Measurements from ENCODE around the gene EGFL8.
A peak's percentile ranks its signal among the peaks of the same experiment; 100 is the strongest.
"Not testable (repeated sequence)": the region's sequence is repeated elsewhere in the genome, so short reads cannot be mapped to it uniquely, and the experiment has no call there.

EGFL8 gene

DNA sequence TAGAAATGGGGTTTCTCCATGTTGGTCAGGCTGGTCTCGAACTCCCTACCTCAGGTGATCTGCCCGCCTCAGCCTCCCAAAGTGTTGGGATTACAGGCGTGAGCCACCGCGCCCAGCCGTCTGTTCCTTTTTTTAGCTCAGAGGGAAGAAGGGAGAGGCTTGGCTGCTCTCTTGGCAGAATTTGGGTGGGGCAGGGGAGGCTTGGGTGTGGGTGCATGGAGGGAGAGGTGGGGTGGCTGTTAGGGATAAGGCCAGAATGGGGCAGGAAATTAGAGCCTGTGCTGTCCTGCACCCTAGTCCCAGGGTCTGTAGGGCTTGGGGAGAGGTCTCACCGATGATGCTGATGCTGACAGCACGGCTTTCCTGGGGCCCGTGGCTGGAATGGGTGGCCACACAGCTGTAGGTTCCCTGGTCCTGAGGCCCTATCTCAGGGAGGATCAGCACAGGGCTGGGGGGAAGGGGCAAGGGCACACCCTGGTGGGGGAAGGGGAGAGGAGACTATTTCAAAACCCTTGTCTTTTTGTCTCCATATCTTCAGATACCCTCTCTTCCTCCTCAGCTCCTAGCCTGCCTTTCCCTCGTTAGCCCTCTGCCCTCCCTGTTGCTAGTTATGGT is 17.6 kb downstream of the EGFL8 start:
- Mint-ChIP-seq H3K27ac (no peak overlapping the region), H3K4me1 (ENCODE audit: low read depth) (peaks cover 70% of the 10 kb centered on the region), H3K27me3 (no peaks in the 10 kb centered on the region), H3K9me3 (no peaks in the 10 kb centered on the region), H3K4me3 (no peak overlapping the region), H3K36me3 (ENCODE audit: low read depth) (peaks cover 53% of the 10 kb centered on the region)

DNA sequence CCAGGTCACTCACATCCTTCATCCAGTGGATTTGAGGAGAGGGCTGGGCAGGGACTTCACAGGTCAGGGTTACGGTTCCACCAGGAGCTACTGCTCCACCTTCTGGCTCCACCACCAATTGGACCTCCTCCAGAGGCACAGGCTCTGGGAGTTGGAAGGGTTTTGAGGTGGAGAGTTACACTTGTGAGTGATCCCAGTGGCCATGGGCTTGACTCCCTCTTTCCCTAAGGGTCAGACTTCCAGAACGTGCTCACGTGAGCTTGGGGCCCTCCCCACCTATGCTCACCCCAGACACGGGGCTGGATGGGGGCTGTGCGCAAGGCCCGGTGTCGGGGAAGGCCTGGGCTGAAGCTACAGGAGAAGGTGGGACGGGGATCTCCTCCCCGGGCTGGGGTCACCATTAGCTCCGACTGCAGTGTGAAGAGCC is 18.2 kb downstream of the EGFL8 start:
- Mint-ChIP-seq H3K36me3 (ENCODE audit: low read depth) (peaks cover 59% of the 10 kb centered on the region), H3K4me3 (no peak overlapping the region), H3K4me1 (ENCODE audit: low read depth) (peaks cover 70% of the 10 kb centered on the region), H3K27me3 (no peaks in the 10 kb centered on the region), H3K27ac (peak overlapping the region; percentile 51), H3K9me3 (no peaks in the 10 kb centered on the region)

DNA sequence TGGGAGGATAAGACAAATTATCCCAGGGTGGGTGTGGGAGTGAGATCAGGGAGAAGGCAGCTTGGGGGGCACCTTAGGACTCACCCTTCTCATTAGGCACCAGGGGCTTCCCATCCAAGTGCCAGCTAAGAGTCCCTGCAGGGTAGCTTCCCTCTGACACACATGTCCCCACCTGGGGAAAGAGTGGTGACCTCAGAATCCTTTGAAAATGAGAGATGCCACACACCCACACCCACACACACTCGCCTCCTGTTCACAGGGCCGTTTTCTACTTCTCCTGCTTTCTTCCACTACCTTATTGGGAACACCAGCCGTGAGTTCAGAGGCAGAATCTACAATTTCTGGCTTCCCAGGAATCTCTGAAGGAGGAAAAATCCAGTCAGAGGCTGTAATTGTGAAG is 18.6 kb downstream of the EGFL8 start:
- no peaks in the 10 kb centered on the region for H3K9me3 Mint-ChIP-seq
- H3K4me1 Mint-ChIP-seq (ENCODE audit: low read depth): peaks cover 70% of the 10 kb centered on the region

DNA sequence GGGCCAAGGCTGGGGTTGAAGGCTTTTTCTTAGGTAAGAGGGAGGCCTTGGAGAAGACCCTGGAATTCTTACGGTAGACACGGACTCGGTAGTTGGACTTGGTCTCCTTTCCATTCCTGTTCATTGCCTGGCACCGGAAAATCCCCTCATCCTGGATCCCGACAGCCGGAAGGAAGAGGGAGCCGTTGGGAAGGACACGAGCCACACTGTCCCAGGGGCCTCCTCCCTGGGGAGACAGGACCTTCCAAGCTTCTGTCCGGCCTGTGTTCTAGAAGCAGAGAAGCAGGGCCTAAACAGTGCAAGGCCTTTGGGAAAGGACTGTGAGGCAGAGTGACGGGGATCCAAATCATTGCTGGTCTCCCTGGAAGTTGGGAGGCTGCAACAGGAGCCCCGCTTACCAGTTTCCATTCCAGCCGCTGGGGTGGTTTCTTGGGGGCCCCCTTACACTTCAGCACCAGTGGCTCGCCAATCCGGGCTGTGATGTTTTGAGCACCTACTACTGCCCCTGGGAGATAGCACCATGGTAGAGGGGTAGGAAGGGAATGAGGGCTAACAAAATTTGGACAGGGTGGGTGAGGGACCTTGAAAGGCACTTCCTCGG is 19.2 kb downstream of the EGFL8 start:
- peak overlapping the region; percentile 40 for H3K27ac Mint-ChIP-seq
- no peaks in the 10 kb centered on the region for H3K27me3 Mint-ChIP-seq
- H3K4me1 Mint-ChIP-seq (ENCODE audit: low read depth): peaks cover 71% of the 10 kb centered on the region
- H3K9me3 Mint-ChIP-seq: no peaks in the 10 kb centered on the region
- H3K36me3 Mint-ChIP-seq (ENCODE audit: low read depth): peaks cover 63% of the 10 kb centered on the region
- no peak overlapping the region for H3K4me3 Mint-ChIP-seq

More for the DNA sequence above, 18.6 kb downstream of the EGFL8 start:
- Mint-ChIP-seq H3K27me3 (no peaks in the 10 kb centered on the region), H3K27ac (peak overlapping the region; percentile 51), H3K36me3 (ENCODE audit: low read depth) (peaks cover 61% of the 10 kb centered on the region), H3K4me3 (no peak overlapping the region)

DNA sequence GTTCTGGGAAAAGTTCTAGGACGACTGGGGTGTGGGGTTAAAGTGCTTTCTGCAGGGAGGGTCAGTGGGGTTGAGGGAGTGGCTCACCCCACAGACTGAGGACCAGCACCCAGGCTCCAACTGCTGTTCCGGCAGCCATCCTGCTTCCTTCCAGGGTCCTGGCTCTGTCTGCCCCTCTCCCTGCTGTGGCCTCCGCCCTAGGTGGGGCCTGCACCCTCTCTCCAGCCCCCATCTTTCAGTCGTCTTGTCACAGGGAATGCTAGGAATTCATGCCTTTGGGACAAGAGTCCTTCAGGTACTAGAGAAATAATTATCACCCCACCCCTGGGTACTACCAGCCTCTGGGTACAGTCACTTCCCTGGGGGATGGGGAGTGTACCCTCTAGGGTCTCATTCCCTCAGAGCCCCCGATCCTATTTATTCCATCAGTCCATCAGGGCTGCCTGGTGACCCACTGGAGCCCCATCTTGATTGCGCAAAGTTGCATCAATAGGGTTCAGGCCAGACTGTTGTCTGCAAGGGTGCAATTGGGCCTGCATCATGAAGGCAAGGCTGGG is 19.8 kb downstream of the EGFL8 start, which contains the start of gene AGER:
TSS of gene AGER (minus strand) at position 170 of the 557 bp plus-strand sequence. CDS start at position 139, 31 bp downstream.
- Mint-ChIP-seq H3K27me3 (no peaks in the 10 kb centered on the region), H3K27ac (peak within 1 kb of the TSS; percentile 51), H3K4me3 (no peak within 1 kb of the TSS), H3K9me3 (no peaks in the 10 kb centered on the region), H3K36me3 (ENCODE audit: low read depth) (peaks cover 63% of the 10 kb centered on the region), H3K4me1 (ENCODE audit: low read depth) (peaks cover 72% of the 10 kb centered on the region)

DNA sequence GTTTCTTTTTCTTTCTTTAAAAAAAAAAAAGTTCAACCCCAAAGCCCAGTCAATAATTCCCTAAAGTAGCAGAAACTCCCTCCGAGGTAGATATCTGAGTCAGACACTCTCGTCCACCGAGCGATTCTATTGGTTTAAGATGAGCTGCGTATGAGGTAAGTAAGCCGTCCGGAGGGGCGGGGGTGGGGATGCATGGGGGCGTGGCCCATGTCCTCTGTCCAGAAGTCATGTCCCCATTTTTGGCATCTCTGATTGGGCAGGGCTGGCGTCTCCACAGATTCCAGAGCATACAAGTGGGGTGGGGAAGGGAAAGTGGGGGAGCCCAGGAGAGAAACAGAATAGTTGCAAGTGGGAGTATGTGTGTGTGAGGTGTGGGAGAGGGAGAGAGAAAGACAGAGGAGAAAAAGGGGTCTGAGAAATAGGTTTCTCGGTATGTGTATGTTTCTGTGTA is 21.3 kb downstream of the EGFL8 start:
- Mint-ChIP-seq H3K4me1 (ENCODE audit: low read depth) (peaks cover 58% of the 10 kb centered on the region), H3K36me3 (ENCODE audit: low read depth) (peaks cover 52% of the 10 kb centered on the region), H3K27ac (peak overlapping the region; percentile 90)
- H3K27me3 Mint-ChIP-seq, H3K9me3 Mint-ChIP-seq, H3K4me3 Mint-ChIP-seq: not testable (repeated sequence)

DNA sequence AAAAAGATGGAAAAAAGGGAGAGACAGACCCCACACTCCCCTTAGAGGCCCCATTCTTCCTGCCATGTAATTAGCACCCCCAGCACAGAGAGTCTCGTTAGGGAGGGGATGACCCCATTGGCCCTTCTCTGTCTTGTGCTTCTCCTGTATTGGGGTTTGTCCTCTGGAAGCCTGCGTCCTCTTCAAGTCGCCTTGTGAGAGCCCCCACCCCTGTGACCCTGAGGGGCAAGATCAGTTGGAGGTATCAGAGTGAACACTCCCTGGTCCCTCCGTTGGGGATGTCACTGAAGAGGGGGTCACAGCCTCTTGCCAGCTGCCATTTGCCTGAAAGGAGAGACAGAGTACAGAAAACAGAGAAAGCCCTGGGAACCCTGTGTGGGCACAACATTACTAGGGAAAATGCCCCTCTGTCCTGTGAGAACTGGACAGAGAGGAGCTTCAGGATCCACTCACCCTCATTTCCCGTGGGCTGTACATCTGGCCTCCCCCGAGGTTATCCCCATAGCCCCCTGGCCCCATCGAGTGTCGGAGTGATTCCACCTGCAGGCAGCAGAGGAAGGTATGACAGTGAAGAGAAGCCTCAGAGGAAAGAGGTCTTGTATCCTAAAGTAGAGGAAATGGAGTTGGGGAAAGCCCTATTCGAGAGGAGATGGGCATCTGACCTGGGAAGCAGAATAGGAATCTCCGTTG is 21.9 kb downstream of the EGFL8 start:
- H3K9me3 Mint-ChIP-seq: not testable (repeated sequence)
- H3K27ac Mint-ChIP-seq: peak overlapping the region; percentile 90
- H3K4me3 Mint-ChIP-seq: peak overlapping the region; percentile 90

DNA sequence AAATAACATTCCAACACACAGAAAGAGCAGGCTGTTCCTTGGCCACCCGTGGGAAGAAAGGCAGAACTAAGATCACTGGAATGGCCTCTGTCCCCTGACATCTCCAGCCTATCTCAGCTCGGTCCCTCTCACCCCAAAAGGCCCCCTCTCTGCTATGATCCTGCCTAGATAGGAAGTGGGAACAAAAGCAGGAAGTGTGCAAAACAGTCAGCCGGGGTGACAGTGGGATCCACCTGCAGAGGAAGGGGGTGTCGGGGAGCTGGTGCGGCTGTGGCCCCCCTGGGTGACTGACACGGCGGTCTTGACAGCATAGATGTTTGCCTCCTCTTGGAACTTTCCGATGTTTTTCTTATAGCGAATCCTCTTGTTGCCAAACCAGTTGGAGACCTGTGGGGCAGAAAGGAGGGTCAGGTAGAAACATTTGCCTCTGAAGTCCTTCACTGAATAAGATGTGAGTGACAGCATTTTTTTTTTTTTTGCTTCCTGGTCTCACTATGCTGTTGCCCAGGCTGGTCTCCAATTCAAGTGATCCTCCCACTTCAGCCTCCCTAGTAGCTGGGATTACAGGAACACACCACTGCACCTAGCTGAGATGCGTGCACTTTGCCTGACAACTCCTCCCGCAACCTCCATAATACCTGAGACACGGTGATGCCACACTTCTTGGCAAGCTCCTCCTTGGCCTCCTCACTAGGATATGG is 22.8 kb downstream of the EGFL8 start:
- H3K4me3 Mint-ChIP-seq: peak overlapping the region; percentile 90
- peaks cover 67% of the 10 kb centered on the region for H3K4me1 Mint-ChIP-seq (ENCODE audit: low read depth)
- H3K9me3 Mint-ChIP-seq: no peaks in the 10 kb centered on the region
- peaks cover 45% of the 10 kb centered on the region for H3K36me3 Mint-ChIP-seq (ENCODE audit: low read depth)
- no peaks in the 10 kb centered on the region for H3K27me3 Mint-ChIP-seq
- H3K27ac Mint-ChIP-seq: peak overlapping the region; percentile 90

More for the DNA sequence above, 21.9 kb downstream of the EGFL8 start:
- Mint-ChIP-seq H3K4me1 (ENCODE audit: low read depth) (peaks cover 60% of the 10 kb centered on the region), H3K36me3 (ENCODE audit: low read depth) (peaks cover 48% of the 10 kb centered on the region)
- H3K27me3 Mint-ChIP-seq: not testable (repeated sequence)

DNA sequence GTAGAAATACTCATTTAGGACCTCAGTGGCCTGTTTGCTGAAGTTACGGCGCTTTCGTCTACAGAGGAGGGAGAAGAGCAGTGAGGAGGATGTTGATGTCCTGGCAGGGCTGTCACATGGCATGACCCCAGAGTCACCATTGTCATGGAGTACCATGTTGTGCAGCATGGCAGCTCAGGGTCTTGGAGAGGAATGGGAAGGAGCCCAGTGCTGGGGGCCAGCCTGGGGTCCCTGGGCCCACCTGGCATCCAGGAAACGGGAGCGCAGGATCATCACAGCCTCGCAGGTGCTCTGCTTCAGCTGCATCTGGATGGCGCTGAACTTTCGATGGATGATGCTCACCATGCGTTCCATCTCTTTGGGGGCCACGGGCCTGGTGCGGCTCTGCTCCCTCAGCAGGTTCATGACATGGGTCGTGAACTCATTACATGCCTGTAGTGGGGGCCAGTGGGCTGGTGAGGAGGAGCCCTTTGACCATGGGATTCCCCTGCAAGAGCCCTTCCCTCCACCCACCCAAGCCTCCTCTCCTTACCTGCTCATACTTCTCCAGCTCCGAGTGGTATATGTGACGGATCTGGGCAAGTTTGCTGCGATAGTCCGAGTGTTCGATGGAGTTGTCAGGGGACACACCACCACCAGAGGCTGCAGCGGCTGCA is 23.5 kb downstream of the EGFL8 start:
- Mint-ChIP-seq H3K27ac (peak overlapping the region; percentile 90), H3K36me3 (ENCODE audit: low read depth) (peaks cover 40% of the 10 kb centered on the region), H3K4me3 (peak overlapping the region; percentile 90), H3K4me1 (ENCODE audit: low read depth) (peaks cover 65% of the 10 kb centered on the region)
- H3K9me3 Mint-ChIP-seq, H3K27me3 Mint-ChIP-seq: not testable (repeated sequence)

DNA sequence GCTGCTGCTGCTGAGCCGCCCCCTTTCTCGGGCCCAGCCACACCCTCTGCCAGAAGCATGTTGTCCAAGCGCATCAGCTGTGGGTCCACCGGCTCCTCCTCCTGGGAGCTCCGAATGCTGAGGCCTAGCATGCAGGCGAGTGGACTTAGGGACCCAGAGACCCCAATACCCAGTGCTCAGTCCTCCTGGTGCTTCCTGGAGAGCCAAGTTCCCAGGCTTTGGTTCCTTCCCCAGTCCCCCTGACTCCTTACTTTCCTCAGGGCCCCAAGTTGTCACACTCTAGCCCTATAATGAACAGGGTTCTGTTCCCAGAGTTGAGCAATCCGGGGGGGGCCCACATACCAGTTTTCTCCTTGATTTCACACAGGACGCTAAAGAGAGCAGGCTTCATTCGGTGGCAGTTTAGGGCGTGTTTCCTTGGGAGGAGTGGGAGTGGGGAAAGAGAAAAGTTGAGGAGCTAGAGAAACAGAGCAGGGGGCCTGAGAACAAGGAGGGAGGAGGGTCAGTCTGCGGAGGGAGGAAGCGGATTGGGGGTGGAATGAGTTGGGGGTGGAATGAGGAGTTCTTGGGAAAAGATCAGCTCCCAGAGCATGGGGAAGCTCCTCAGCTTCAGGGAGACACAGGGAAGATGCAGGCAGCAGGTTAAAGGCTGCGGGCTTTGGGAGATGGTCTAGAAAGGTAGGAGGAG is 24.1 kb downstream of the EGFL8 start:
- peaks cover 34% of the 10 kb centered on the region for H3K36me3 Mint-ChIP-seq (ENCODE audit: low read depth)
- H3K4me3 Mint-ChIP-seq: peak overlapping the region; percentile 90
- H3K27me3 Mint-ChIP-seq: no peaks in the 10 kb centered on the region
- peak overlapping the region; percentile 89 for H3K27ac Mint-ChIP-seq
- H3K4me1 Mint-ChIP-seq (ENCODE audit: low read depth): peaks cover 65% of the 10 kb centered on the region
- no peaks in the 10 kb centered on the region for H3K9me3 Mint-ChIP-seq

DNA sequence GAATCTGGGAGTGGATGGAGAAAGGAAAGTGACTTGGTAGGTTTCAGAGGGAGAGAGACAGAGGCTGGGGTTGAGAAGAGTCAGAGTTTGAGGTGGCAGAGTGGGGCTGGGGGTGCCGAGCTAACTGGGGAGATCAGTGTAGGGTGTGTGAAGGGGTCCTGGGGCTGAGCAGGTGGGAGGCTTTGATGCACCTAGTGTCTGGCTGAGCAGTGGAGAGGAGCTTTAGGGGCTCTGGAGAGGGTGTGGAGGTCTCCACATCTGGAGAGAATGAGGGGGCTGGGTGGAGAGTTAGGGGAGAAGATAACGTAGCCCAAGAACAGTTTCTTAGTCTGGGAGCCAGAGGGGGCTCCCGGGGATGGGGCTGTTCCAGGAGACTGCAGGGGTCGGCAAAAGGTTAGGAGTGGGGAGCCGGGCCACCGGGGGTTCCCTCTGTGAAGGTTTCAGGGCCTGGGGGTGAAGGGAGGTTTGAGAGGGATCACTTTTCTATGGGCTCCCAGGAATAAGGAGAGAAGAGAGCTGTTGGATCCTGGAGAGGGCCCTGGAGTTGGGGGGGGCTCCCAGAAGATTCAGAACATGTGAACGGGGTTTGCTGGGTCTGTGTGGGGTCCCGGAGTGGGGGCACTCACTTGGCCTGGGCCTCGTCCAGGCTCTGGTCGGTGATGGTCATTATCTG is 24.8 kb downstream of the EGFL8 start:
- Mint-ChIP-seq H3K4me1 (ENCODE audit: low read depth) (peaks cover 69% of the 10 kb centered on the region), H3K36me3 (ENCODE audit: low read depth) (peaks cover 33% of the 10 kb centered on the region), H3K27me3 (no peaks in the 10 kb centered on the region), H3K27ac (peak overlapping the region; percentile 89), H3K9me3 (no peaks in the 10 kb centered on the region), H3K4me3 (peak overlapping the region; percentile 90)

DNA sequence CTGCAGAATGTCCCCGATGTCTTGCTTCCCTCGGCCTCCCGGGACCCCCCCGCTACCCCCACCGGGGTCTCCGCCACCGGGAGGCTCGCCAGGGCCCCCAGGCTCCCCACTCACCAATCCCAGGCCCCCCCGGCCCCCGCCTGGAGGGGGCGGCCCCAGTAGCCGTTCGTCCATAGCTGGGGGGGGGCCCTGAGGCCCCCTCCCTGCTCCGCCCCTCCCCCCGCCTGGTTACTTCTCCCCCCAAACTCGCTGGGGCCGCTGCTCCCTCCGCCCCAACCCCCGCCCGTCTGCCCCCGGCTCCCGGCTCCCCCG is 25.3 kb downstream of the EGFL8 start:
- peaks cover 74% of the 10 kb centered on the region for H3K4me1 Mint-ChIP-seq (ENCODE audit: low read depth)

DNA sequence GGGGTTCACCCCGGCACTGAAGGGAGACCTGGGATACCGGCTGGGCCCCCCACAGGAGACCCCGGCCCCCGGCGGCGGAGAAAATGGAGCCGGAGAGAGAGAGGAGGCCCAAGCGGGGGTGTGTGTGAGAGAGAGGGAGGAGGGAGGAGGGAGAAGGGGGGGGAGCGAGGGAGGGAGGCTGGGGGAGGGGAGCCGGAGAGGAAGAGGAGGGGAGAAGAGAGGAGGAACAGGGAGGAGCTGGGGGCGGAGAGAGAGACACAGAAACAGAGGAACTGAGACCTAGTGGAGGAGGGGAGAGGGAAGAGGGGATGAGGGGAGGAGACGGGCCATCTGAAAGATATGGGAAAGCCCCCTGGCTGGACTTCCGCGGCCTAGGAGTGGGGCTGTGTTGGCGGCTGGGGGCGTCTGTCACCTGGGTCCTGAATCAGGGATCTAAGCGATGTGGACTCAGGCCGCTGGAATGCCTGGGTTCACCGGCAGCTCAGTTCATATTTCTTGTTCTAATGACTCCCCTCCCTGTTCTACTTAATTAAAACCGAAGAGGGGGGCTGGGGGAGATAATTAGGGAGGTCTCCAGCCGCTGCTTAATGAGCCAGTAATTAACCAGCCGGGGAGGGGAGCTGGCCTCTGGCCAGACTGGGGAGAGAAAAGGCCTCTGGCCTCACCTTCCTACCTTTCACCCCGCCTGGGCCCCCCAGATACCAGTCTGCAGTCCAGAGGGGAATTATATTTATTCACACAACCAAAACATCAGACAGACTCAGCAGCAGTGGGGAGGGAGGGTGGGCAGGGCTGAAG is 25.9 kb downstream of the EGFL8 start, which contains the start of gene PBX2:
TSS of gene PBX2 (minus strand) at position 149 of the 798 bp plus-strand sequence. CDS start 287 bp downstream, outside the sequence.
- peaks cover 80% of the 10 kb centered on the region for H3K4me1 Mint-ChIP-seq (ENCODE audit: low read depth)
- peaks cover 33% of the 10 kb centered on the region for H3K36me3 Mint-ChIP-seq (ENCODE audit: low read depth)

More for the DNA sequence above, 25.3 kb downstream of the EGFL8 start:
- Mint-ChIP-seq H3K9me3 (no peaks in the 10 kb centered on the region), H3K27ac (peak overlapping the region; percentile 89), H3K36me3 (ENCODE audit: low read depth) (peaks cover 33% of the 10 kb centered on the region), H3K4me3 (peak overlapping the region; percentile 90), H3K27me3 (no peaks in the 10 kb centered on the region)

More for the DNA sequence above, 25.9 kb downstream of the EGFL8 start, which contains the start of gene PBX2:
- Mint-ChIP-seq H3K9me3 (no peaks in the 10 kb centered on the region), H3K27ac (peak within 1 kb of the TSS; percentile 96), H3K4me3 (peak within 1 kb of the TSS; percentile 94), H3K27me3 (no peaks in the 10 kb centered on the region)

All from stimulated activated naive CD8-positive, alpha-beta T cell treated with anti-CD3 and anti-CD28 coated beads, Interleukin-15, Interleukin-2, amounts not matched to agents 100 ng/mL and 50 ng/mL, for 24 hours (primary cell).